IMR-90 (cell line): ENCODE measurements around the gene WDR48.

Experiments
- CEBPB ChIP-seq: IDR thresholded peaks from 2 replicates; pipeline ENCODE4 v1.6.1; 2012; ENCODE audit warnings: low read depth, low read length, improper control_type of control experiment
- CHD1 ChIP-seq: IDR thresholded peaks from 2 replicates; pipeline ENCODE4 v1.6.1; 2012; ENCODE audit warnings: low read depth, low read length, improper control_type of control experiment
- MAFK ChIP-seq: IDR thresholded peaks from 2 replicates; pipeline ENCODE4 v1.6.1; 2012; ENCODE audit warnings: low read depth, low read length, improper control_type of control experiment
- MAZ ChIP-seq: IDR thresholded peaks from 2 replicates; pipeline ENCODE4 v1.6.1; 2012; ENCODE audit warnings: low read depth, mild to moderate bottlenecking, low read length, improper control_type of control experiment, moderate library complexity, borderline replicate concordance
- MXI1 ChIP-seq: IDR thresholded peaks from 2 replicates; pipeline ENCODE4 v1.6.1; 2012; ENCODE audit warnings: low read depth, mild to moderate bottlenecking, low read length, moderate library complexity, borderline replicate concordance
- NFE2L2 ChIP-seq: fragments of 150-350 bp; IDR thresholded peaks from 2 replicates; pipeline ENCODE4 v1.6.1; 2016; ENCODE audit warnings: low read depth, mild to moderate bottlenecking, low read length
- POLR2A ChIP-seq: IDR thresholded peaks from 2 replicates; pipeline ENCODE4 v1.6.1; 2012; ENCODE audit warnings: mild to moderate bottlenecking, low read depth, low read length
- RAD21 ChIP-seq: IDR thresholded peaks from 2 replicates; pipeline ENCODE4 v1.6.1; 2012; ENCODE audit warnings: low read length, improper control_type of control experiment
- RCOR1 ChIP-seq: IDR thresholded peaks from 2 replicates; pipeline ENCODE4 v1.6.1; 2012; ENCODE audit warnings: mild to moderate bottlenecking, low read length, improper control_type of control experiment; ENCODE audit not compliant: insufficient replicate concordance
- RFX5 ChIP-seq: IDR thresholded peaks from 2 replicates; pipeline ENCODE4 v1.8.0; 2012; ENCODE audit warnings: low read depth, mild to moderate bottlenecking, low read length, moderate library complexity
- SMC3 ChIP-seq: fragments of 150-350 bp; IDR thresholded peaks from 2 replicates; pipeline ENCODE4 v1.6.1; 2016; ENCODE audit warnings: low read depth, mild to moderate bottlenecking, antibody characterized with exemption, low read length, moderate library complexity
- TF ChIP-seq, protein P1 (sequence below): conservative IDR thresholded peaks from 2 replicates; pipeline ENCODE4 v1.5.1; 2012; ENCODE audit warnings: mild to moderate bottlenecking, low read depth, low read length, improper control_type of control experiment
- TF ChIP-seq, protein P2 (sequence below): fragments of 150-350 bp; IDR thresholded peaks from 2 replicates; pipeline ENCODE4 v1.6.1; 2016; ENCODE audit warnings: low read depth, mild to moderate bottlenecking, low read length, moderate library complexity, borderline replicate concordance

DNA sequence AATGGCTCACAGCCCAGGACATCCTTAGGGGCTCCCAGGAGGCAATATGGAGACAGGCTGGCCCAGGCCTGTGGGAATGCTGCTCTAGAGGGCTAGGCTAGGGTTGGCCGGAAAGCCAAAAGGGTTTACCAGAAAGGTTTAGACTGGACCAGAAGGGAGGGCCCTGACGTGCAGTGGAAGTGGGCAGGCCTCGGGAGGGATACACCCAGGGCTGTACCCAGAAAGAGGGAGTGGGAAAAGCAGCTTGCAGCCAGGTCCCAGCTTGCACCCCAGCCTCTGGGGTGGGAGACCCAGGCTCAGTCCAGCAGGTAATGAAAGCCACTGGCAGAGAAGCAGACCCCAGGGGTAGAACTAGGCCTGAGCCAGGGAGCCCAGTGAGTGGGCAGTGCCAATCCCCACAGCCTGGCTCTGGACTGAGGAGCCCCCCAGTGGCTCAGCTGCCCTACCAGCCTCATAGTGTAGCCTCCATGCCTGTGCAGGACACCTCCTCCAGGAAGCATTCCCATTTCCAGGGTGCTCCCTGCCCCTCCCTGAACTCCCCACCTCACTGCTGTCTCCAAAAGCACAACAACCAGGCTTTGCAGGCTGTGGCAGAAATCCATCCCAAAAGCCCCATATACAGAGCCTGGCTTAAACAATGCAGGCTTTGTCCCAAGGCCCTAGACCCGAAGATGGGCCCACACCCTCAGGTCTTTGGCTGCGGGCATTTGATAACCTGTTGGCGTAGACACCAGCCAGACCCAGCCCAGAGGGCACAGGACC, 52.2 kb downstream of the WDR48 start:
- TF ChIP-seq, protein P1, sequence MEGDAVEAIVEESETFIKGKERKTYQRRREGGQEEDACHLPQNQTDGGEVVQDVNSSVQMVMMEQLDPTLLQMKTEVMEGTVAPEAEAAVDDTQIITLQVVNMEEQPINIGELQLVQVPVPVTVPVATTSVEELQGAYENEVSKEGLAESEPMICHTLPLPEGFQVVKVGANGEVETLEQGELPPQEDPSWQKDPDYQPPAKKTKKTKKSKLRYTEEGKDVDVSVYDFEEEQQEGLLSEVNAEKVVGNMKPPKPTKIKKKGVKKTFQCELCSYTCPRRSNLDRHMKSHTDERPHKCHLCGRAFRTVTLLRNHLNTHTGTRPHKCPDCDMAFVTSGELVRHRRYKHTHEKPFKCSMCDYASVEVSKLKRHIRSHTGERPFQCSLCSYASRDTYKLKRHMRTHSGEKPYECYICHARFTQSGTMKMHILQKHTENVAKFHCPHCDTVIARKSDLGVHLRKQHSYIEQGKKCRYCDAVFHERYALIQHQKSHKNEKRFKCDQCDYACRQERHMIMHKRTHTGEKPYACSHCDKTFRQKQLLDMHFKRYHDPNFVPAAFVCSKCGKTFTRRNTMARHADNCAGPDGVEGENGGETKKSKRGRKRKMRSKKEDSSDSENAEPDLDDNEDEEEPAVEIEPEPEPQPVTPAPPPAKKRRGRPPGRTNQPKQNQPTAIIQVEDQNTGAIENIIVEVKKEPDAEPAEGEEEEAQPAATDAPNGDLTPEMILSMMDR, result no peak
- TF ChIP-seq RAD21 (no peak), NFE2L2 (no peak), POLR2A (no peak), RFX5 (no peak), MAZ (no peak), CEBPB (no peak), MAFK (no peak), CHD1 (no peak), RCOR1 (no peak), SMC3 (no peak), MXI1 (no peak)
- TF ChIP-seq, protein P2, sequence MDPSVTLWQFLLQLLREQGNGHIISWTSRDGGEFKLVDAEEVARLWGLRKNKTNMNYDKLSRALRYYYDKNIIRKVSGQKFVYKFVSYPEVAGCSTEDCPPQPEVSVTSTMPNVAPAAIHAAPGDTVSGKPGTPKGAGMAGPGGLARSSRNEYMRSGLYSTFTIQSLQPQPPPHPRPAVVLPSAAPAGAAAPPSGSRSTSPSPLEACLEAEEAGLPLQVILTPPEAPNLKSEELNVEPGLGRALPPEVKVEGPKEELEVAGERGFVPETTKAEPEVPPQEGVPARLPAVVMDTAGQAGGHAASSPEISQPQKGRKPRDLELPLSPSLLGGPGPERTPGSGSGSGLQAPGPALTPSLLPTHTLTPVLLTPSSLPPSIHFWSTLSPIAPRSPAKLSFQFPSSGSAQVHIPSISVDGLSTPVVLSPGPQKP, result no peak
